ENCODE data around the gene CTNNBIP1. TPM values are rescaled to one million over a fixed set of nuclear protein-coding genes. Genes with fewer than 3 reads are reported as not detected.

Gene CTNNBIP1
- total RNA-seq, 3 donors from 2014 or later (not counting 1 experiment from before 2014, with no cell fraction given), result 26.4 to 31.0 (median 29.8) TPM

- no peak overlapping the region for H3K27ac ChIP-seq (ENCODE audit: low read length)
- peaks cover 22% of the 10 kb centered on the region for H3K4me1 ChIP-seq (ENCODE audit: control insufficient read depth, insufficient read depth, low read length)
- no peak for ATAC-seq
- no peaks in the 10 kb centered on the region for H3K27me3 Mint-ChIP-seq (ENCODE audit: low read depth in 2 of 2)
- no peaks in the 10 kb centered on the region for H3K27me3 ChIP-seq (ENCODE audit: control insufficient read depth, insufficient read depth, low read length)
- intact Hi-C loops (cut with micrococcal nuclease), result no loop called here
- H3K36me3 ChIP-seq (ENCODE audit: control insufficient read depth, insufficient read depth, low read length), result no peaks in the 10 kb centered on the region
- H3K4me1 Mint-ChIP-seq, result peaks cover 42 to 43% of the 10 kb centered on the region in 2 donors
- H3K4me3 ChIP-seq (ENCODE audit: low read length), result no peak overlapping the region
- 100% methylated on average over 1 of the region's 1 CpG for WGBS (ENCODE audit: insufficient coverage)
- H3K9me3 ChIP-seq (ENCODE audit: control insufficient read depth, insufficient read depth, low read length), result no peaks in the 10 kb centered on the region
- H3K9me3 Mint-ChIP-seq, result no peaks in the 10 kb centered on the region
- H3K4me3 Mint-ChIP-seq, result no peak overlapping the region
- H3K27ac Mint-ChIP-seq, result peak overlapping the region; percentile 55 to 65
- DNase-seq, result no peak
- H3K36me3 Mint-ChIP-seq, result no peaks in the 10 kb centered on the region
- TF ChIP-seq CTCF (IDR thresholded peaks at IDR 0.05), result no peak
Observed at GRCh38 chr1:9801909-9802308, 108.2 kb downstream of the CTNNBIP1 start.

Other genes with a start within 250 kb of the CTNNBIP1 start
- 100 to 1,000 TPM in 1 of 3 donors, 10 to 100 TPM in 2; 83.1 to 114 (median 94.5) TPM for gene CLSTN1, start 86.3 kb downstream of the CTNNBIP1 start, total RNA-seq
- 10 to 100 TPM; 19.5 to 21.9 (median 21.7) TPM for gene LZIC, start 33.1 kb upstream of the CTNNBIP1 start, total RNA-seq
- 1 to 10 TPM; 2.6 to 4.7 (median 2.9) TPM for gene NMNAT1, start 33.2 kb upstream of the CTNNBIP1 start, total RNA-seq
- gene RBP7, start 87.0 kb upstream of the CTNNBIP1 start, total RNA-seq, result 1 to 10 TPM in 2 of 3 donors, under 1 TPM in 1; 0.89 to 2.3 (median 1.5) TPM
- 10 to 100 TPM; 37.0 to 48.0 (median 41.4) TPM for gene UBE4B, start 122.7 kb upstream of the CTNNBIP1 start, total RNA-seq